HepG2 (cell line): ENCODE measurements around the gene PSMA2. TPM values are rescaled to one million over a fixed set of nuclear protein-coding genes. Genes with fewer than 3 reads are reported as not detected.

ENCODE experiments used
- ATAC-seq: fragments of 200-7000 bp; cut with Tn5 transposase; 3 replicates; pipeline ENCODE4 v1.9.1; 2020; ENCODE audit warnings: mild to moderate bottlenecking, moderate library complexity
- BruUV-seq: library from RNA; stranded (reverse); fragments of 400-500 nt; replicated peaks from 2 replicates; lab custom pipeline; 2021; lab: Mats Ljungman, UMichigan
- CTCF ChIA-PET: fragments of 300-600 bp; formaldehyde crosslinking; extraction: SDS; loops from one replicate; lab custom pipeline; 2021; ENCODE audit warnings: low total read pairs, inconsistent platforms, low intra/inter-chr PET ratio; lab: Yijun Ruan, JAX
- POLR2A ChIA-PET: fragments of 350-600 bp; sonication (Branson Sonifier 250); formaldehyde crosslinking; loops from one replicate; lab custom pipeline; 2020; ENCODE audit warnings: antibody characterized with exemption, inconsistent platforms; lab: Yijun Ruan, JAX
- DNase-seq: peaks from one replicate; pipeline ENCODE4 v3.0.0-alpha.2; 2015; ENCODE audit warnings: low spot score
- FAIRE-seq: peaks from 3 replicates; lab custom pipeline; 2011; peaks lifted over from hg19 to GRCh38; lab: Jason Lieb, UNC
- H2AFZ ChIP-seq: one replicate; pipeline ENCODE4 v1.6.1; 2011; ENCODE audit warnings: low read length, inconsistent platforms
- H3K27ac ChIP-seq: fragments of 300-600 bp; 3 replicates; pipeline ENCODE4 v1.8.0; 2011; ENCODE audit warnings: mixed run types, mild to moderate bottlenecking, mixed read lengths, low read length, inconsistent platforms; ENCODE audit not compliant: insufficient read depth; ENCODE audit errors: extremely low read length
- H3K27me3 ChIP-seq, 2 experiments: fragments of 200-600 bp in 1 of 2; 2 replicates in 1 of 2; 3 replicates in 1 of 2; pipeline versions ENCODE4 v1.6.0 to v1.8.0; 2011; ENCODE audit warnings: low read length in 2 of 2, mild to moderate bottlenecking in 2 of 2, moderate library complexity in 2 of 2, inconsistent platforms in 1 of 2; ENCODE audit not compliant: insufficient read depth in 2 of 2, control insufficient read depth in 1 of 2
- H3K36me3 ChIP-seq, 2 experiments: fragments of 200-600 bp in 1 of 2; replicated peaks in 1 of 2; 2 replicates in 1 of 2; 3 replicates in 1 of 2; pipeline versions ENCODE4 v1.5.1 to v1.8.0; 2011; ENCODE audit warnings: low read length in 2 of 2, inconsistent platforms in 1 of 2; ENCODE audit not compliant: insufficient read depth in 2 of 2, control insufficient read depth in 1 of 2
- H3K4me1 ChIP-seq: 2 replicates; pipeline ENCODE4 v1.5.1; 2012; ENCODE audit warnings: low read length, inconsistent platforms; ENCODE audit not compliant: insufficient read depth
- H3K4me2 ChIP-seq: 2 replicates; pipeline ENCODE4 v1.6.0; 2011; ENCODE audit warnings: low read depth, low read length, inconsistent platforms
- H3K4me3 ChIP-seq, 3 experiments: fragments of 200-600 bp in 1 of 3; sonication (generic), shearing (Covaris generic) in 1 of 3; replicated peaks in 1 of 3; 2 replicates each; pipeline ENCODE4 v1.5.1; 2011 to 2016; ENCODE audit warnings: low read length in 3 of 3, inconsistent platforms in 2 of 3, low read depth in 2 of 3, mild to moderate bottlenecking in 2 of 3, control low read depth in 1 of 3, mixed read lengths in 1 of 3; ENCODE audit not compliant: insufficient read depth in 1 of 3
- H3K79me2 ChIP-seq: one replicate; pipeline ENCODE4 v1.6.1; 2011; ENCODE audit warnings: low read length, inconsistent platforms; ENCODE audit not compliant: insufficient read depth
- H3K9ac ChIP-seq: 2 replicates; pipeline ENCODE4 v1.6.0; 2011; ENCODE audit warnings: mild to moderate bottlenecking, low read depth, low read length, inconsistent platforms; ENCODE audit not compliant: insufficient read depth
- H3K9me3 ChIP-seq: 2 replicates; pipeline ENCODE4 v1.5.1; 2012; ENCODE audit warnings: mild to moderate bottlenecking, low read length
- H4K20me1 ChIP-seq: 2 replicates; pipeline ENCODE4 v1.6.0; 2011; ENCODE audit warnings: inconsistent platforms, mild to moderate bottlenecking, low read length, moderate library complexity; ENCODE audit not compliant: insufficient read depth
- AGO1 ChIP-seq: fragments of 200-400 bp; formaldehyde crosslinking; IDR thresholded peaks from 2 replicates; pipeline ENCODE4 v1.6.1; 2017; ENCODE audit warnings: mild to moderate bottlenecking, low read depth, low read length, moderate library complexity; ENCODE audit not compliant: poor library complexity, severe bottlenecking
- ARHGAP35 ChIP-seq: sonication (generic); formaldehyde crosslinking; IDR thresholded peaks from 2 replicates; pipeline ENCODE4 v1.9.0; 2022; ENCODE audit warnings: mild to moderate bottlenecking, inconsistent platforms, moderate library complexity, missing genetic modification reagents, borderline replicate concordance
- GABPB1 ChIP-seq: IDR thresholded peaks from 2 replicates; pipeline ENCODE4 v1.6.1; 2016; ENCODE audit warnings: mild to moderate bottlenecking, missing genetic modification reagents, moderate library complexity, missing compliant biosample characterization
- MEIS2 ChIP-seq: sonication (generic); formaldehyde crosslinking; IDR thresholded peaks from 2 replicates; pipeline ENCODE4 v1.9.0; 2021; ENCODE audit warnings: mild to moderate bottlenecking, missing genetic modification reagents
- PAWR ChIP-seq: sonication (generic); formaldehyde crosslinking; IDR thresholded peaks from 2 replicates; pipeline ENCODE4 v1.4.0; 2020; ENCODE audit warnings: missing genetic modification reagents, mild to moderate bottlenecking, borderline replicate concordance
- SNAI1 ChIP-seq: sonication (generic); formaldehyde crosslinking; IDR thresholded peaks from 2 replicates; pipeline ENCODE4 v1.5.0; 2020; ENCODE audit warnings: mild to moderate bottlenecking, missing genetic modification reagents, borderline replicate concordance
- SPEN ChIP-seq: sonication (generic); formaldehyde crosslinking; IDR thresholded peaks from 2 replicates; pipeline ENCODE4 v1.5.1; 2020; ENCODE audit warnings: low read depth, mild to moderate bottlenecking, missing genetic modification reagents
- TEAD3 ChIP-seq: optimal IDR thresholded peaks from 2 replicates; pipeline ENCODE3; 2016; ENCODE audit warnings: borderline replicate concordance
- ZNF552 ChIP-seq: sonication (generic); formaldehyde crosslinking; IDR thresholded peaks from 2 replicates; pipeline ENCODE4 v1.9.0; 2022; ENCODE audit warnings: missing genetic modification reagents, mild to moderate bottlenecking, borderline replicate concordance
- ZNF724P ChIP-seq: sonication (generic); formaldehyde crosslinking; IDR thresholded peaks from 2 replicates; pipeline ENCODE4 v1.8.0; 2022; ENCODE audit warnings: missing genetic modification reagents, borderline replicate concordance
- ZNF782 ChIP-seq: sonication (generic); formaldehyde crosslinking; IDR thresholded peaks from 2 replicates; pipeline ENCODE4 v1.4.0; 2020; ENCODE audit warnings: missing genetic modification reagents, mild to moderate bottlenecking, borderline replicate concordance
- ZSCAN12 ChIP-seq: sonication (generic); formaldehyde crosslinking; IDR thresholded peaks from 2 replicates; pipeline ENCODE4 v1.9.0; 2021; ENCODE audit warnings: mild to moderate bottlenecking, missing genetic modification reagents
- WGBS: methylation state at CpG from one replicate; pipeline ENCODE4 v1.1.6; 2017; ENCODE audit warnings: low lambda C conversion rate; 5-methylcytosine and 5-hydroxymethylcytosine counted together
- in situ Hi-C: cut with HindIII; loops from 2 replicates; pipeline ENCODE4 v1.10.0; 2017; ENCODE audit warnings: low pct_unique_long_range_greater_than_20kb; ENCODE audit not compliant: extremely low pct_ligation_motif_present
- intact Hi-C: fragments of 100-400 bp; cut with micrococcal nuclease; formaldehyde crosslinking; loops from one replicate; pipeline ENCODE4 v1.10.0; 2022; ENCODE audit not compliant: unreplicated experiment
- polyA plus RNA-seq, 8 experiments: library from polyadenylated mRNA; depleted of rRNA in 3 of 8; stranded (reverse) in 7 of 8; unstranded in 1 of 8; fragments of >200 nt; fragmentation: Illumina TruSeq in 4 of 8; extraction: Trizol in 4 of 8; gene quantifications; 2 replicates each; pipeline versions ENCODE4 v1.2.1 to v1.2.3, GENCODE V29; 2011 to 2016; ENCODE audit warnings: low read depth in 4 of 8, missing spikeins in 1 of 8, mixed read lengths in 1 of 8; ENCODE audit not compliant: insufficient read depth in 1 of 8
- total RNA-seq, 5 experiments: library from RNA; depleted of rRNA; stranded (reverse); fragments of >200 nt; fragmentation: Illumina TruSeq; extraction: Trizol; gene quantifications; 2 replicates each; pipeline ENCODE4 v1.2.3, GENCODE V29; 2016; ENCODE audit warnings: low read depth in 1 of 5
- TF ChIP-seq, protein P1 (sequence below): sonication (generic); formaldehyde crosslinking; IDR thresholded peaks from 2 replicates; pipeline ENCODE4 v1.5.1; 2020; ENCODE audit warnings: mild to moderate bottlenecking, missing genetic modification reagents, moderate library complexity
- TF ChIP-seq, protein P2 (sequence below): sonication (generic); formaldehyde crosslinking; IDR thresholded peaks from 2 replicates; pipeline ENCODE4 v1.4.0; 2020; ENCODE audit warnings: missing genetic modification reagents, borderline replicate concordance
- TF ChIP-seq, protein P3 (sequence below): sonication (generic); formaldehyde crosslinking; IDR thresholded peaks from 2 replicates; pipeline ENCODE4 v1.4.0; 2020; ENCODE audit warnings: missing genetic modification reagents, borderline replicate concordance
- TF ChIP-seq, protein P4 (sequence below): sonication (generic); formaldehyde crosslinking; IDR thresholded peaks from 2 replicates; pipeline ENCODE4 v1.8.1; 2023; ENCODE audit warnings: mild to moderate bottlenecking, missing genetic modification reagents, borderline replicate concordance

PSMA2 gene
- total and polyA plus RNA-seq, 2 of the 13 experiments (the other 11 are each of a cell fraction or from before 2014, with no cell fraction given): 125 to 266 TPM

DNA sequence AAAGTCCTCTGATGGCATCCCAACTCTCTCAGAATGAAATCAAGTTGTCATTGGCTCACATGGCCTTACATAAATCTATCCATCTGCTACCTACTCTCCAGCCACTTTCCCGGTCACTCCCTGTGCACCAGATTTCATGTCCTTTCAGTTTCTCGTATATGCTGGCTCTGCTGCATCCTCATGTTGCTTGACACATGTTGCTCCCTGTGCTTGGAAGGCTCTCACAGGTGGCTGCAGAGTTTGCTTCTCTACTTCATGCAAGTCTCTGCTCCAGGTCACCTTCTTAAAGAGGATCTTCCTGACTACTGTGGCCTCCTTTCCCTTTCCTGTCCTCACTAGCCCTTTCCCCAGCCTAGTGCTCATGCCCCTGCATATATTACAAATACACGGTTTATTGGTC lies 48.5 kb upstream of the PSMA2 start:
- Histone ChIP-seq H3K4me2 (no peak overlapping the region), H2AFZ (no peak overlapping the region)
- TF ChIP-seq MEIS2 (CRISPR knock-in tag) (no peak), ZNF782 (no peak), ZSCAN12 (CRISPR knock-in tag) (no peak), ZNF724P (CRISPR knock-in tag) (no peak), PAWR (CRISPR knock-in tag) (no peak), ZNF552 (CRISPR knock-in tag) (no peak), GABPB1 (no peak), AGO1 (no peak), ARHGAP35 (CRISPR knock-in tag) (no peak), SPEN (CRISPR knock-in tag) (no peak), TEAD3 (CRISPR knock-in tag) (no peak), SNAI1 (CRISPR knock-in tag) (no peak)
- TF ChIP-seq, protein P1, sequence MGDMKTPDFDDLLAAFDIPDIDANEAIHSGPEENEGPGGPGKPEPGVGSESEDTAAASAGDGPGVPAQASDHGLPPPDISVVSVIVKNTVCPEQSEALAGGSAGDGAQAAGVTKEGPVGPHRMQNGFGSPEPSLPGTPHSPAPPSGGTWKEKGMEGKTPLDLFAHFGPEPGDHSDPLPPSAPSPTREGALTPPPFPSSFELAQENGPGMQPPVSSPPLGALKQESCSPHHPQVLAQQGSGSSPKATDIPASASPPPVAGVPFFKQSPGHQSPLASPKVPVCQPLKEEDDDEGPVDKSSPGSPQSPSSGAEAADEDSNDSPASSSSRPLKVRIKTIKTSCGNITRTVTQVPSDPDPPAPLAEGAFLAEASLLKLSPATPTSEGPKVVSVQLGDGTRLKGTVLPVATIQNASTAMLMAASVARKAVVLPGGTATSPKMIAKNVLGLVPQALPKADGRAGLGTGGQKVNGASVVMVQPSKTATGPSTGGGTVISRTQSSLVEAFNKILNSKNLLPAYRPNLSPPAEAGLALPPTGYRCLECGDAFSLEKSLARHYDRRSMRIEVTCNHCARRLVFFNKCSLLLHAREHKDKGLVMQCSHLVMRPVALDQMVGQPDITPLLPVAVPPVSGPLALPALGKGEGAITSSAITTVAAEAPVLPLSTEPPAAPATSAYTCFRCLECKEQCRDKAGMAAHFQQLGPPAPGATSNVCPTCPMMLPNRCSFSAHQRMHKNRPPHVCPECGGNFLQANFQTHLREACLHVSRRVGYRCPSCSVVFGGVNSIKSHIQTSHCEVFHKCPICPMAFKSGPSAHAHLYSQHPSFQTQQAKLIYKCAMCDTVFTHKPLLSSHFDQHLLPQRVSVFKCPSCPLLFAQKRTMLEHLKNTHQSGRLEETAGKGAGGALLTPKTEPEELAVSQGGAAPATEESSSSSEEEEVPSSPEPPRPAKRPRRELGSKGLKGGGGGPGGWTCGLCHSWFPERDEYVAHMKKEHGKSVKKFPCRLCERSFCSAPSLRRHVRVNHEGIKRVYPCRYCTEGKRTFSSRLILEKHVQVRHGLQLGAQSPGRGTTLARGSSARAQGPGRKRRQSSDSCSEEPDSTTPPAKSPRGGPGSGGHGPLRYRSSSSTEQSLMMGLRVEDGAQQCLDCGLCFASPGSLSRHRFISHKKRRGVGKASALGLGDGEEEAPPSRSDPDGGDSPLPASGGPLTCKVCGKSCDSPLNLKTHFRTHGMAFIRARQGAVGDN (CRISPR knock-in tag): no peak
- TF ChIP-seq, protein P2, sequence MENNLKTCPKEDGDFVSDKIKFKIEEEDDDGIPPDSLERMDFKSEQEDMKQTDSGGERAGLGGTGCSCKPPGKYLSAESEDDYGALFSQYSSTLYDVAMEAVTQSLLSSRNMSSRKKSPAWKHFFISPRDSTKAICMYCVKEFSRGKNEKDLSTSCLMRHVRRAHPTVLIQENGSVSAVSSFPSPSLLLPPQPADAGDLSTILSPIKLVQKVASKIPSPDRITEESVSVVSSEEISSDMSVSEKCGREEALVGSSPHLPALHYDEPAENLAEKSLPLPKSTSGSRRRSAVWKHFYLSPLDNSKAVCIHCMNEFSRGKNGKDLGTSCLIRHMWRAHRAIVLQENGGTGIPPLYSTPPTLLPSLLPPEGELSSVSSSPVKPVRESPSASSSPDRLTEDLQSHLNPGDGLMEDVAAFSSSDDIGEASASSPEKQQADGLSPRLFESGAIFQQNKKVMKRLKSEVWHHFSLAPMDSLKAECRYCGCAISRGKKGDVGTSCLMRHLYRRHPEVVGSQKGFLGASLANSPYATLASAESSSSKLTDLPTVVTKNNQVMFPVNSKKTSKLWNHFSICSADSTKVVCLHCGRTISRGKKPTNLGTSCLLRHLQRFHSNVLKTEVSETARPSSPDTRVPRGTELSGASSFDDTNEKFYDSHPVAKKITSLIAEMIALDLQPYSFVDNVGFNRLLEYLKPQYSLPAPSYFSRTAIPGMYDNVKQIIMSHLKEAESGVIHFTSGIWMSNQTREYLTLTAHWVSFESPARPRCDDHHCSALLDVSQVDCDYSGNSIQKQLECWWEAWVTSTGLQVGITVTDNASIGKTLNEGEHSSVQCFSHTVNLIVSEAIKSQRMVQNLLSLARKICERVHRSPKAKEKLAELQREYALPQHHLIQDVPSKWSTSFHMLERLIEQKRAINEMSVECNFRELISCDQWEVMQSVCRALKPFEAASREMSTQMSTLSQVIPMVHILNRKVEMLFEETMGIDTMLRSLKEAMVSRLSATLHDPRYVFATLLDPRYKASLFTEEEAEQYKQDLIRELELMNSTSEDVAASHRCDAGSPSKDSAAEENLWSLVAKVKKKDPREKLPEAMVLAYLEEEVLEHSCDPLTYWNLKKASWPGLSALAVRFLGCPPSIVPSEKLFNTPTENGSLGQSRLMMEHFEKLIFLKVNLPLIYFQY: no peak
- TF ChIP-seq, protein P3, sequence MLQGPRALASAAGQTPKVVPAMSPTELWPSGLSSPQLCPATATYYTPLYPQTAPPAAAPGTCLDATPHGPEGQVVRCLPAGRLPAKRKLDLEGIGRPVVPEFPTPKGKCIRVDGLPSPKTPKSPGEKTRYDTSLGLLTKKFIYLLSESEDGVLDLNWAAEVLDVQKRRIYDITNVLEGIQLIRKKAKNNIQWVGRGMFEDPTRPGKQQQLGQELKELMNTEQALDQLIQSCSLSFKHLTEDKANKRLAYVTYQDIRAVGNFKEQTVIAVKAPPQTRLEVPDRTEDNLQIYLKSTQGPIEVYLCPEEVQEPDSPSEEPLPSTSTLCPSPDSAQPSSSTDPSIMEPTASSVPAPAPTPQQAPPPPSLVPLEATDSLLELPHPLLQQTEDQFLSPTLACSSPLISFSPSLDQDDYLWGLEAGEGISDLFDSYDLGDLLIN (CRISPR knock-in tag): no peak
- TF ChIP-seq, protein P4, sequence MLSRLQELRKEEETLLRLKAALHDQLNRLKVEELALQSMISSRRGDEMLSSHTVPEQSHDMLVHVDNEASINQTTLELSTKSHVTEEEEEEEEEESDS: no peak

More for the DNA sequence above, 48.5 kb upstream of the PSMA2 start:
- peaks cover 5% of the 10 kb centered on the region; the same call in 1 of the 2 replicates for H3K9me3 ChIP-seq
- ATAC-seq (no peak), DNase-seq (no peak), FAIRE-seq (no peak)
- H3K4me1 ChIP-seq: peaks cover 22% of the 10 kb centered on the region
- ChIA-PET CTCF (no interaction called here), POLR2A (no interaction called here)
- intact Hi-C loops: no loop called here
- BruUV-seq: no TSS peak
- H3K36me3 ChIP-seq: no peaks in the 10 kb centered on the region
- no peaks in the 10 kb centered on the region for H4K20me1 ChIP-seq
- no peak overlapping the region for H3K27ac ChIP-seq
- no peak overlapping the region for H3K4me3 ChIP-seq
- in situ Hi-C loops: no loop called here
- H3K79me2 ChIP-seq: no peaks in the 10 kb centered on the region
- WGBS: 13% methylated on average over 3 of the region's 3 CpGs
- no peak overlapping the region for H3K9ac ChIP-seq
- H3K27me3 ChIP-seq: no peaks in the 10 kb centered on the region
